ENCODE results near the gene NUDT15.
"Not testable (repeated sequence)": the region's sequence is repeated elsewhere in the genome, so short reads cannot be mapped to it uniquely, and the experiment has no call there.

NUDT15 gene

DNA sequence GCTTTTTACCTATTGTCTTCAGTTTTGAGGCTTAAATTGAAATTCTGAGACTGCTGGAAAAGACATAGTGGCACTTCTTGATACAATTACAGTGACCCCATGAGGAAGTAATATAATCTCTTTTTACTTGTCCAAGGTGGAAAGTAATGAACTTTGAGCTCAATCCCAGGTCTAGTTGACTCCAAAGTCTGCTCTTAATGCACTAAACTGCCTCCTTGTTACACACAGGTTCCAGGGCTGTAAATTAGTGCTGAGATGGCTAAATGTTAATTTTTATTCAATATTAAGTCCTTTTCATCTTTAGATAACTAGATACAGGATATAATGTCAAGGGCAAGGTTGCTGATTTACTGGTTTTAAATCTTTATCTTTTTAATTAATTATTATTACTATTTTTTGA, 2.5 kb downstream of the NUDT15 start:
- no peak for DNase-seq (ENCODE audit: low read depth)
- no peak overlapping the region for H3K4me3 ChIP-seq (replicated peaks; ENCODE audit: low read depth, low read length)
- TF ChIP-seq, protein P1, sequence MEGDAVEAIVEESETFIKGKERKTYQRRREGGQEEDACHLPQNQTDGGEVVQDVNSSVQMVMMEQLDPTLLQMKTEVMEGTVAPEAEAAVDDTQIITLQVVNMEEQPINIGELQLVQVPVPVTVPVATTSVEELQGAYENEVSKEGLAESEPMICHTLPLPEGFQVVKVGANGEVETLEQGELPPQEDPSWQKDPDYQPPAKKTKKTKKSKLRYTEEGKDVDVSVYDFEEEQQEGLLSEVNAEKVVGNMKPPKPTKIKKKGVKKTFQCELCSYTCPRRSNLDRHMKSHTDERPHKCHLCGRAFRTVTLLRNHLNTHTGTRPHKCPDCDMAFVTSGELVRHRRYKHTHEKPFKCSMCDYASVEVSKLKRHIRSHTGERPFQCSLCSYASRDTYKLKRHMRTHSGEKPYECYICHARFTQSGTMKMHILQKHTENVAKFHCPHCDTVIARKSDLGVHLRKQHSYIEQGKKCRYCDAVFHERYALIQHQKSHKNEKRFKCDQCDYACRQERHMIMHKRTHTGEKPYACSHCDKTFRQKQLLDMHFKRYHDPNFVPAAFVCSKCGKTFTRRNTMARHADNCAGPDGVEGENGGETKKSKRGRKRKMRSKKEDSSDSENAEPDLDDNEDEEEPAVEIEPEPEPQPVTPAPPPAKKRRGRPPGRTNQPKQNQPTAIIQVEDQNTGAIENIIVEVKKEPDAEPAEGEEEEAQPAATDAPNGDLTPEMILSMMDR (IDR thresholded peaks at IDR 0.05; ENCODE audit: low read length, missing control alignments): no peak

- no peak for DNase-seq (ENCODE audit: low read depth)
- TF ChIP-seq, protein P1 (IDR thresholded peaks at IDR 0.05; ENCODE audit: low read length, missing control alignments): no peak
- no peak overlapping the region for H3K4me3 ChIP-seq (replicated peaks; ENCODE audit: low read depth, low read length)
Observed at GRCh38 chr13:48040896-48041295, 3.4 kb downstream of the NUDT15 start.

- H3K4me3 ChIP-seq (replicated peaks; ENCODE audit: low read depth, low read length): no peak overlapping the region
- no peak for DNase-seq (ENCODE audit: low read depth)
- TF ChIP-seq, protein P1 (IDR thresholded peaks at IDR 0.05; ENCODE audit: low read length, missing control alignments): no peak
Observed at GRCh38 chr13:48042894-48043293, 5.4 kb downstream of the NUDT15 start.

- H3K4me3 ChIP-seq (replicated peaks; ENCODE audit: low read depth, low read length): no peak overlapping the region
- TF ChIP-seq, protein P1 (IDR thresholded peaks at IDR 0.05; ENCODE audit: low read length, missing control alignments): no peak
- peak; percentile 71 for DNase-seq (ENCODE audit: low read depth)
Observed at GRCh38 chr13:48043789-48044503, 6.4 kb downstream of the NUDT15 start.

DNA sequence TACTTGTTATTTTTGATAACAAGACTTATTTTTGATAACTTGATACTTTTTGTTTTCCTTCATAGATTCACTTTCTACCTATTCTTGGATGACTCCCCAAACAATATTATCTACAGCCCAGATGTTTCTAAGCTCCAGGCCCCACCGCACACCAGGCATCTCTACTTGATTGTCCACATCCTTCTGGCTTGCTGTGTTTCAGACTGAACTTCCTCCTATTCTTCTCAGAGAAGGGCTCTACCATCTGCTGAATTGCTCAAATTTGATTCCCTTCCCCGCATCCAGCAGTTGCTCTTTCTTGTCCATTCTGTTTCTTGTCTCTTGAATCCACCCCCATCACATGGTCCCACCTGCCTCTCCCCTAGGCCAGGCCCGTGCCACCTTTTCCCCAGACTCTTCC, 13.0 kb downstream of the NUDT15 start:
- DNase-seq (ENCODE audit: low read depth): no peak
- H3K4me3 ChIP-seq (replicated peaks; ENCODE audit: low read depth, low read length): no peak overlapping the region
- TF ChIP-seq, protein P1 (IDR thresholded peaks at IDR 0.05; ENCODE audit: low read length, missing control alignments): no peak

GRCh38 chr13:48054601-48055000, 17.1 kb downstream of the NUDT15 start:
- no peak overlapping the region for H3K4me3 ChIP-seq (replicated peaks; ENCODE audit: low read depth, low read length)
- DNase-seq (ENCODE audit: low read depth): no peak
- TF ChIP-seq, protein P1 (IDR thresholded peaks at IDR 0.05; ENCODE audit: low read length, missing control alignments): no peak

DNA sequence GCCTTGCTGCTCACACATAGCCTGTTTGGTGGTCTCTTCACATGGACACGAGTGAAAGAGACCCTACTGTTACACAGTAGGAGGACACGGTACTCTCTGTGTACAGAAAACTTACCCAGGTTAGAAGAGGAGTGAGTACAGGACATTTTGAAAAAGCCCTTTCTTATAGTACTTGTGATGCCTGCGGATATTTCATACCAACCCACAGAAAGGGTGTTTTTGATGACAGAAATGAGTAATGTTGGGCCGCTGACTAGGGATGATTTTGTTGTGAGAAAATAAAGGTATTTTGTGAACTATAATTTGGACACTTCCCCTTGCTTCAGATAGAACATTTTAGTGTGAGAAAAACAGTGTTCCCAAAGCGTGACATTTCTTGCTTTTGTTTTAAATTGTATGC, 18.2 kb downstream of the NUDT15 start:
- TF ChIP-seq, protein P1 (IDR thresholded peaks at IDR 0.05; ENCODE audit: low read length, missing control alignments): no peak
- no peak for DNase-seq (ENCODE audit: low read depth)
- H3K4me3 ChIP-seq (replicated peaks; ENCODE audit: low read depth, low read length): no peak overlapping the region

- H3K4me3 ChIP-seq (replicated peaks; ENCODE audit: low read depth, low read length); DNase-seq (ENCODE audit: low read depth): not testable (repeated sequence)
Observed at GRCh38 chr13:48058536-48058935, 21.0 kb downstream of the NUDT15 start.

DNA sequence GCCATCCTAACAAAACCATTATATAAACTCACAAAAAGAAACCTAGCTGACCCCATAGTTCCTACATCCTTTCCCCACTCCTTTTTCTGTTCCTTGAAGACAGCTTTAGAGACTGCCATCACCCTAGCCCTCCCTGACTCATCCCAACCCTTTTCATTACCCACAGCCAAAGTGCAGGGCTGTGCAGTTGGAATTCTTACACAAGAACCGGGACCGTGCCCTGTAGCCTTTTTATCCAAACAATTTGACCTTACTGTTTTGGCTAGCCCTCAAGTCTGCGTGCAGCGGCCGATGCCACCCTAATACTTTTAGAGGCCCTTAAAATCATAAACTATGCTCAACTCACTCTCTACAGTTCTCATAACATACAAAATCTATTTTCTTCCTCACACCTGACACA, 22.4 kb downstream of the NUDT15 start:
- H3K4me3 ChIP-seq (replicated peaks; ENCODE audit: low read depth, low read length); DNase-seq (ENCODE audit: low read depth): not testable (repeated sequence)
